MM.1S (cell line): ENCODE results near the gene CIAO2B.

Experiments
- DNase-seq: peaks from one replicate; pipeline ENCODE4 v3.0.0-alpha.2; 2015
- H2AFZ ChIP-seq: fragments of 300-600 bp; sonication (generic); 2 replicates; pipeline ENCODE4 v1.6.0; 2016; ENCODE audit warnings: antibody characterized with exemption, low read length
- H3F3A ChIP-seq: fragments of 300-600 bp; sonication (generic); 2 replicates; pipeline ENCODE4 v1.6.1; 2016; ENCODE audit warnings: mild to moderate bottlenecking, antibody characterized with exemption, low read length, moderate library complexity, mixed read lengths; ENCODE audit not compliant: insufficient read depth
- H3K27ac ChIP-seq: fragments of 300-600 bp; sonication (generic); 2 replicates; pipeline ENCODE4 v1.5.1; 2016; ENCODE audit warnings: mild to moderate bottlenecking, low read length
- H3K27me3 ChIP-seq: fragments of 300-600 bp; sonication (generic); replicated peaks from 2 replicates; pipeline ENCODE4 v1.6.0; 2016; ENCODE audit warnings: low read length; ENCODE audit not compliant: insufficient read depth
- H3K36me3 ChIP-seq: fragments of 300-600 bp; sonication (generic); replicated peaks from 2 replicates; pipeline ENCODE4 v1.6.1; 2016; ENCODE audit warnings: mild to moderate bottlenecking, low read length, mixed read lengths; ENCODE audit not compliant: insufficient read depth
- H3K4me1 ChIP-seq: fragments of 300-600 bp; sonication (generic); 2 replicates; pipeline ENCODE4 v1.6.1; 2016; ENCODE audit warnings: low read length, mixed read lengths
- H3K4me2 ChIP-seq: fragments of 300-600 bp; sonication (generic); 2 replicates; pipeline ENCODE4 v1.6.0; 2016; ENCODE audit warnings: low read depth, low read length
- H3K4me3 ChIP-seq: fragments of 300-600 bp; sonication (generic); 2 replicates; pipeline ENCODE4 v1.5.1; 2016; ENCODE audit warnings: low read length, mixed read lengths
- H3K79me2 ChIP-seq: fragments of 300-600 bp; sonication (generic); 2 replicates; pipeline ENCODE4 v1.6.1; 2016; ENCODE audit warnings: mixed run types, low read length, mixed read lengths
- H3K9ac ChIP-seq: fragments of 300-600 bp; sonication (generic); 2 replicates; pipeline ENCODE4 v1.6.1; 2016; ENCODE audit warnings: low read length, mixed read lengths
- H3K9me2 ChIP-seq: fragments of 300-600 bp; sonication (generic); replicated peaks from 2 replicates; pipeline ENCODE4 v1.6.1; 2016; ENCODE audit warnings: mild to moderate bottlenecking, low read length, mixed read lengths; ENCODE audit not compliant: insufficient read depth
- H3K9me3 ChIP-seq: fragments of 300-600 bp; sonication (generic); replicated peaks from 2 replicates; pipeline ENCODE4 v1.6.1; 2016; ENCODE audit warnings: mild to moderate bottlenecking, low read length, mixed read lengths; ENCODE audit not compliant: insufficient read depth
- H4K20me1 ChIP-seq: fragments of 300-600 bp; sonication (generic); 2 replicates; pipeline ENCODE4 v1.6.1; 2016; ENCODE audit warnings: mild to moderate bottlenecking, low read length, moderate library complexity, mixed read lengths; ENCODE audit not compliant: insufficient read depth
- EZH2 ChIP-seq: fragments of 300-600 bp; sonication (generic); optimal IDR thresholded peaks from 2 replicates; pipeline ENCODE3; 2017; ENCODE audit warnings: low read depth, mild to moderate bottlenecking, antibody characterized with exemption, low read length, mixed read lengths
- EZH2phosphoT487 ChIP-seq: fragments of 300-600 bp; sonication (generic); IDR thresholded peaks from 2 replicates; pipeline ENCODE4 v1.6.1; 2018; ENCODE audit warnings: antibody characterized with exemption, low read length
- TF ChIP-seq, protein P1 (sequence below): fragments of 300-600 bp; sonication (generic); IDR thresholded peaks from 2 replicates; pipeline ENCODE4 v1.5.1; 2016; ENCODE audit warnings: antibody characterized with exemption, low read length, mixed read lengths

Gene CIAO2B

DNA sequence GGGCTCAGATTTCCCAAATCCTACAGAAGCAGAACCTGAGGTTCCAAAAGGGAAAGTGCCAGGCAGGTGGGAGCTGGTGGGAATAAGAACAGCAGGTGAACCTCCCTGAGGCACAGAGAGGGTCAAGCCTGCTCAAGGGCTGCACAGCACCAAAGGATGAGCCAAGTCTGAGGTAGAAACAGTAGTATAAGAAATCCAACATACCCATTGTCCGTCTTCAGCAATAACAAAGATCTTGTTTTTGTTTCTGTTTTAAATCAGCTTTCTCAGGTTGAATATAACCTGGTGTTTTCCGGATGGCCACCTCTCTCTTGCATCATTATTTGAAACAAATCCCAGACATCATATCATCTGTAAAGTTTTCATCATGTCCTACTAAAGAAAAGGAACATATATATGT is 16.2 kb upstream of the CIAO2B start:
- H3F3A ChIP-seq: no peaks in the 10 kb centered on the region
- H3K4me1 ChIP-seq: peaks cover 5% of the 10 kb centered on the region
- no peaks in the 10 kb centered on the region for H3K9me2 ChIP-seq
- no peak overlapping the region for H3K4me3 ChIP-seq
- H3K9ac ChIP-seq: no peak overlapping the region
- TF ChIP-seq EZH2phosphoT487: no peak
- TF ChIP-seq, protein P1, sequence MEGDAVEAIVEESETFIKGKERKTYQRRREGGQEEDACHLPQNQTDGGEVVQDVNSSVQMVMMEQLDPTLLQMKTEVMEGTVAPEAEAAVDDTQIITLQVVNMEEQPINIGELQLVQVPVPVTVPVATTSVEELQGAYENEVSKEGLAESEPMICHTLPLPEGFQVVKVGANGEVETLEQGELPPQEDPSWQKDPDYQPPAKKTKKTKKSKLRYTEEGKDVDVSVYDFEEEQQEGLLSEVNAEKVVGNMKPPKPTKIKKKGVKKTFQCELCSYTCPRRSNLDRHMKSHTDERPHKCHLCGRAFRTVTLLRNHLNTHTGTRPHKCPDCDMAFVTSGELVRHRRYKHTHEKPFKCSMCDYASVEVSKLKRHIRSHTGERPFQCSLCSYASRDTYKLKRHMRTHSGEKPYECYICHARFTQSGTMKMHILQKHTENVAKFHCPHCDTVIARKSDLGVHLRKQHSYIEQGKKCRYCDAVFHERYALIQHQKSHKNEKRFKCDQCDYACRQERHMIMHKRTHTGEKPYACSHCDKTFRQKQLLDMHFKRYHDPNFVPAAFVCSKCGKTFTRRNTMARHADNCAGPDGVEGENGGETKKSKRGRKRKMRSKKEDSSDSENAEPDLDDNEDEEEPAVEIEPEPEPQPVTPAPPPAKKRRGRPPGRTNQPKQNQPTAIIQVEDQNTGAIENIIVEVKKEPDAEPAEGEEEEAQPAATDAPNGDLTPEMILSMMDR: no peak
- no peak for TF ChIP-seq EZH2
- no peak overlapping the region for H3K27ac ChIP-seq
- H3K36me3 ChIP-seq: no peaks in the 10 kb centered on the region
- no peak for DNase-seq
- no peaks in the 10 kb centered on the region for H3K9me3 ChIP-seq
- peak overlapping the region; percentile 27; the same call in 1 of the 2 replicates for H3K4me2 ChIP-seq
- H3K27me3 ChIP-seq: no peaks in the 10 kb centered on the region; the same call in 1 of the 2 replicates
- no peaks in the 10 kb centered on the region for H3K79me2 ChIP-seq
- H2AFZ ChIP-seq: 0 out of 2 replicates have a peak overlapping the region, but pooled peaks have one; percentile 15
- H4K20me1 ChIP-seq: no peaks in the 10 kb centered on the region

DNA sequence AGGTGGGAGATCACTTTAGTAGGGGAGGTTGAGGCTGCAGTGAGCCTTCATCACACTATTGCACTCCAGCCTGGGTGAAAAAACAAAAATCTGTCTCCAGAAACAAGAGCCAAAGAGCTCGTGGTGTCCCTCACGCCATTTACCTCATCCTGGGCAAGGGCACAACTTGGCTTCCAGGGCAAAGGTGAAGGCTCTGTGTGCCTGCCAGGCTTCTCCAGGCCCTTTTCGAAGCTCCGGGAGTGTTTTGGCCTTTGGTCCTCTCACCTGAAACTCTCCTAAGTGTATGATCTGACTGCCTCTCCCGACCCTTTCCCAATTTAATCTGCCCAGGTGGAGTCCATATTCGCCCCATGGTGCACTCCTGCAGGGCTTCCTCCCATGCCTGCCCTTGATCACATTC is 15.3 kb upstream of the CIAO2B start:
- H3K9me3 ChIP-seq: no peaks in the 10 kb centered on the region
- H3K27ac ChIP-seq: no peak overlapping the region
- no peak overlapping the region for H3K9ac ChIP-seq
- H4K20me1 ChIP-seq: no peaks in the 10 kb centered on the region
- no peaks in the 10 kb centered on the region for H3K9me2 ChIP-seq
- no peaks in the 10 kb centered on the region for H3F3A ChIP-seq
- no peaks in the 10 kb centered on the region for H3K36me3 ChIP-seq
- no peak overlapping the region for H2AFZ ChIP-seq
- peaks cover 5% of the 10 kb centered on the region for H3K4me1 ChIP-seq
- H3K79me2 ChIP-seq: no peaks in the 10 kb centered on the region
- no peak overlapping the region for H3K4me3 ChIP-seq
- no peaks in the 10 kb centered on the region; the same call in 1 of the 2 replicates for H3K27me3 ChIP-seq
- no peak overlapping the region for H3K4me2 ChIP-seq
- no peak for DNase-seq
- TF ChIP-seq, protein P1: no peak
- TF ChIP-seq EZH2phosphoT487 (no peak), EZH2 (no peak)

DNA sequence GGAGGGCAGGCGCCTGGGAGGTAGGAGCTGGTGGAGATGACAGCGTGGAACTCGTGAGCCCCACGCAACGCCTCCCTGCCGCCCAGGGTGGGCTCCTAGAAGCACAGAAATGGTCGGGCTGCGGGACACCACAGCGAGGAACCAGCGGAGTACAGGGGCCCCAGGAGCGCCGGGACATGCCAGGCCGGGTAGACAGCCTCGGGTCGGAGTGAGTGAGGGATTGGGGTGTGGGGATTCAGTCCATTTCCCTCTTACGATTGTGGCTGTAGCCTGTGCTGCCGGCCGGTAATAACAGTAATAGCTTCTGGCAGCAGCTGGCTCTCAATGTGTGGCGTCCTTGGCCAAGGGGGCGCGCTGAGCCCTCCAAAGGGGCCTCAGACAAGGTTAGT is 14.6 kb upstream of the CIAO2B start:
- Histone ChIP-seq H4K20me1 (no peaks in the 10 kb centered on the region), H3K4me3 (no peak overlapping the region), H3K9me2 (no peaks in the 10 kb centered on the region), H3K9ac (no peak overlapping the region), H3K36me3 (no peaks in the 10 kb centered on the region), H3K4me2 (peak overlapping the region; percentile 94), H2AFZ (no peak overlapping the region), H3K27me3 (no peaks in the 10 kb centered on the region; the same call in 1 of the 2 replicates), H3K4me1 (peaks cover 5% of the 10 kb centered on the region), H3K79me2 (no peaks in the 10 kb centered on the region), H3K27ac (no peak overlapping the region), H3K9me3 (no peaks in the 10 kb centered on the region), H3F3A (no peaks in the 10 kb centered on the region)
- TF ChIP-seq, protein P1: no peak
- TF ChIP-seq EZH2: no peak
- TF ChIP-seq EZH2phosphoT487: no peak
- DNase-seq: no peak
